ENCODE results near the gene UPK1A.
"Not testable (repeated sequence)": the region's sequence is repeated elsewhere in the genome, so short reads cannot be mapped to it uniquely, and the experiment has no call there.

Gene UPK1A

DNA sequence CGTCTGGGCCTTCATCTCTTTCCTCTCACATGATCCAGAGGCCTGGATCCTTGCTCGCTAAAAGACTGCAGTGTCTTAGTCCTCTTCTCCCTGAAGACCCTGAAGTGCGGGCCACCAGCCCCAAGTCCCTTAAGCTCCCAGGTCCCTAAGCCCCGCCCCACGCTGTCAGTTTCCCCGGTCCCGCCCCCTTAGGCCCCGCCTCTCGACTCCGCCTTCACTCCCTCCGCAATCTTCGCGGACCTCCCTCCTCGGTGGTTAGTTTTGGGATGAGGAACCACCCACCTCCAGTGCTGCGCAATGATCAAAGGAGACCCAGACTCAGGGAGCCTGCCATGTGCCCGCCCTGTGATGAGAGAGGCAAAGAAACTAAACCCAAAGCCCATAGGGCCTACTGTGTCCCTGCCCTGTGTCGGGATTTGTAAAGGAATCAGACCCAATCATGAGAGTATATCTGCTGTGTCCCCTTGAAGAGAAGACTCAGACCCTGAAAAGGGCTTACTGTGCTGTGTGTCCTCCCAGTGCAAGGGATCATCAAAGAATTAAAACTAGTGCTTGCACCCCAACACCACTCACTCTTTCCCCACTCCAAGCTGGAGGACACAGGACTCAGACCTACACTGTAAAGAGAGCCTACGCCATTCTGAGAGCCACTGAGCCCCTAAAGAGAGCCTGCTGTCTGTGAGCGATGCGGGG lies 21.2 kb upstream of the UPK1A start:
- DNase-seq (ENCODE audit: low read depth) = no peak

- DNase-seq (ENCODE audit: low read depth) = no peak
These were observed 20.4 kb upstream of the UPK1A start for GRCh38 chr19:35645680-35646511.

DNA sequence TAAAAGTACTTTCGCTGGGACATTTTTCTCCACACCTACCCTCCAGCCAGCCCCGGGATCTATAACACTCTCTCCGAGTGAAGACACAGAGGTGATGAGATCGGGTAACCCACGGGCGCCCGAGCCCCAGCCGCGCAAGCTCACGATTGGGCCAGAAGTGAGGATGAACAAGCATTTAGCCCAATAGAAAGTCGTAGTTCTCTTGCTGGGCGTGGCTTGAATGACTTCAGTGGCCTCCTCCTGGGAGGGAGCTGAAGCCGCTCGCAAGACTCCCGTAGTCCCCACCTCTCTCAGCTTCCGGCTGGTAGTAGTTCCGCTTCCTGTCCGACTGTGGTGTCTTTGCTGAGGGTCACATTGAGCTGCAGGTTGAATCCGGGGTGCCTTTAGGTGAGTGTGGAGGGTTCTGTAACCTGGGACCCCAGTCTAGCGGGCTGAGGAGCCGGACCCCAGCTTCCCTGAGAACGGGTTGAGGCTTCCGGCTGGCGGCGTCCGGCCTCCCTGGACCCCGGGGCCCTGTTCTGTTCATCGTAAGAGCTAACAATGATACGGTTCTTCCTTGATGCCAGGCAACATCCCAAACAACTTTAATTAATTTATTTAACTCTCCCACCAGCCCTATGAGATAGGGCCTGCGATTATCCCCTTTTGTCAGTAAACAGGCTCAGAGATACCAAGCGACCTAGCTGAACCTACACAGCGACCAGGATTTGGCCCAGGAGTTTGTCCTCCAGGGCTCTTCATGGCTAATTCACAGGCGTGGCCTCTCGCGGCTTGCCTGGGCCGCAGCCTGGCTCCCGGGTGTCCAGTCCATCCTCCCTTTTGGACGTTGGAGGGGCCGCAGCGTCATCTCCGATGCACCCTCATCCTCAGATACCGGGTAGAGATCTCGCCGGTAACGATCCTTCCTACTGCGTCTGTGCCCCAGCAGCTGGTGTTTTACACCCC lies 18.0 kb upstream of the UPK1A start, which contains the start of gene COX6B1:
Gene COX6B1 (plus strand): TSS at position 307 of the 945 bp plus-strand sequence. CDS start 2,921 bp downstream, outside the sequence.
- peak; percentile 91 for DNase-seq (ENCODE audit: low read depth)

DNA sequence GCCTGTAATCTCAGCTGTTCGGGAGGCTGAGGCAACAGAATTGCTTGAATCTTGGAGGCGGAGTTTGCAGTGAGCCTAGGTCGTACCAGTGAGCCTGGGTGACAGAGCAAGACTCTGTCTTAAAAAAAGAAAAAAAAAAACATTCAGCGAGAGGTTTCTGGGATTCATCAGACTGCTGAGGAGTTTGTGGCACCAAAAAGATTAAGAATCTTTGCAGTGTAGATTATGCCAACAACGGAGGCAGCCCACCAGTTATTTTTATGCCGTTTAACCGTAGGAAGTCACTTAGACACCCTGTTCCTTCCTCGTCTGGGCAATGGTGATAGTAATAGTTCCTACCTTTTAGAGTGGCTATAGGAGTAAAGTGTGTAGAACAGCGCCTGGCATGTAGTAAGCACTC lies 15.7 kb upstream of the UPK1A start:
- DNase-seq (ENCODE audit: low read depth) = no peak

DNA sequence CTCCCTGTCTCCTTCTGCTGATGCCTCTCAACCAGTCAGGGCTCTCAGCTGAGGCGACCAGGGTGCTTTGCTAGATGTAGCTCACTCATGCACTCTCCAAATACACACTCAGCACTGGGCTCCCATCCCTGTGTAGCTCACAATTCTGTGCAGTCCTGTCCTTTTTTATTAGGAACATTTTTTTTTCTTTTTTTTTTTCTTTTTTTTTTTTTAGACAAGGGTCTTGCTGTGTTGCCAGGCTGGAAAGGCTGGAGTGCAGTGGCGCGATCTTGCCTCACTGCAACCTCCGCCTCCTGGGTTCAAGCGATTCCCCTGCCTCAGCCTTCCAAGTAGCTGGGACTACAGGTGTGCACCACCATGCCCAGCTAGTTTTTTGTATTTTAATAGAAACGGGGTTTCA lies 11.5 kb upstream of the UPK1A start:
- DNase-seq (ENCODE audit: low read depth) = not testable (repeated sequence)

DNA sequence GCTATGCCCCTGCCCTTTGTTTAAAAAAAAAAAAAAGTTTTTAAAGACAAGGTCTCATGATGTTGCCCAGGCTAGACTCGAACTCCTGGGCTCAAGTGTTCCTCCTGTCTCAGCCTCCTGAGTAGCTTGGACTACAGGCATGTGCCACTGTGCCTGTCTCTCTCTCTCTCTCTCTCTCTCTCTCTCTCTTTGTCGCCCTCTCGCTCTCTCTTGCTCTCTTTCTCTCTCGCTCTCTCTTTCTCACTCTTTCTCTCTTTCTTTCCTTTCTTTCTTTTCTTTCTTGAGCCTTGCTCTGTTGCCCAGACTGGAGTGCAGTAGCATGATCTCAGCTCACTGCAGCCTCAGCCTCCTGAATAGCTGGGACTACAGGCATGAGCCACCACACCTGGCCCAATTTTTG lies 10.7 kb upstream of the UPK1A start:
- DNase-seq (ENCODE audit: low read depth) = no peak

DNA sequence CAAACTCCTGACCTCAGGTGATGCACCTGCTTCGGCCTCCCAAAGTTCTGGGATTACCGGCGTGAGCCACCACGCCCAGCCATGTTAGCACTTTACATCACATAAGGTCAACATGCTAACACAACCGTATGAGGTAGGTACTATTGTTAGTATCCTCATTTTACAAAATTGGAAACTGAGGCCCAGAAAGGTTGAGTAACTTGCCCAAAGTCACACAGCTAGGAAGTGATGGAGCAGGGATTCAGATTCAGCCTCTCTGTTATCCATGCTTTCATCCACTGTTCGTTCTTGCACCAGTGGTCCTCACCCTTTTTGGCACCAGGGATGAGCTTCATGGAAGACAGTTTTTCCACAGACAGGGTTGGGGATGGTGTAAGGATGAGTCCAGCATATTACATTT lies 9.6 kb upstream of the UPK1A start:
- DNase-seq (ENCODE audit: low read depth) = no peak

DNA sequence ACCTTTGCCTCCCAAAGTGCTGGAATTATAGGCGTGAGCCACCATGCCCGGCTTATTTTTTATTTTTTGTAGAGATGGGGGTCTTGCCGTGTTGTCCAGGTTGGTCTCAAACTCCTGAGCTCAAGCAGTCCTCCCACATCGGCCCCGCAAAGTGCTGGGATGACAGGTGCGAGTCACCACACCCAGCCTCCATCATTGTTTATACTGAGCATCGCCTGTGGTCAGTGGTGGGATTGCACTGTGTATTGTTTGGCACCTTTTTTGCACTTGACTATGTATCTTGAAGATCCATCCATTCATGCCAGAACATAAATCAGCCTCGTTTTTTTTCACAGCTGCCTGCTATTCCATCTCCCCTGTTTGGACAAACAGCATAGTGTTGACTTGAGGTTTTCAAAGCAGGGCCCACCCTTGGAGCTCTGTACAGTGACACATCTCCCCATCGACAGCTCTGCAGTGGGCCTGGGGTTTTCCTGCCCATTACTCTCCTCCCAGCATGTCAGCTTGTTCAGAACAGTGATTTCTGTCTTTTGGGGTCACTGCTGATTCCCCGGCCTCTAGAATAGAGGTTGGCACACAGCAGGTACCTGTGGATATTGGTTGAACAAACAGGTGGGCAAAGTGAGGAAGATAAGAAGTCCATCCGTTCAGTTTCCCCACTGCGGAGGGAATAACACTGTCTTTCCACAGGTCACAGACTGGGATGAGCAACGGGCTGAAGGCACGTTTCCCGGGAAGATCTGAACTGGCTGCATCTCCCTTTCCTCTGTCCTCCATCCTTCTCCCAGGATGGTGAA lies 8.2 kb upstream of the UPK1A start:
- no peak for DNase-seq (ENCODE audit: low read depth)

- no peak for DNase-seq (ENCODE audit: low read depth)
These were observed 4.3 kb upstream of the UPK1A start for GRCh38 chr19:35661995-35662340.

- DNase-seq (ENCODE audit: low read depth) = no peak
These were observed 2.3 kb upstream of the UPK1A start for GRCh38 chr19:35663981-35664380.

DNA sequence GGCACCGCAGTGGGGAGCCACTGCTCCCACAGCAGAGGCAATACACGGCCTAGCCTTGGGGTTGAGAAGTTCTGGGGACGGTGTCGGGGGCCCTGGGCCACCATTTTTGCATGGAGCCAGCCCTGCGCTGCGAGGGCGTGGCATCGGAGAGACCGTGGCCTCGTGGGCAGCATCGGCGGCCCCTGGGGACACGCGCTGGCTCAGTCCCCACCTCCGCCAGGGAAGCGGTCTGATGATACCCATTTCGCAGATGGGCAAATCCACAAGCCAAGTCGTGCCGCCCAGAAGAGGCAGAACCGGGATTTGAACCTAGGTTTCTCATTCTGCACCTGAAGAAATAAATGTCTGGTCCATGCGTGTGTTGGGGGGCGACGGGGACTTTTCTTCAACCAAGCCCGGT lies 1.2 kb upstream of the UPK1A start:
- DNase-seq (ENCODE audit: low read depth) = no peak

DNA sequence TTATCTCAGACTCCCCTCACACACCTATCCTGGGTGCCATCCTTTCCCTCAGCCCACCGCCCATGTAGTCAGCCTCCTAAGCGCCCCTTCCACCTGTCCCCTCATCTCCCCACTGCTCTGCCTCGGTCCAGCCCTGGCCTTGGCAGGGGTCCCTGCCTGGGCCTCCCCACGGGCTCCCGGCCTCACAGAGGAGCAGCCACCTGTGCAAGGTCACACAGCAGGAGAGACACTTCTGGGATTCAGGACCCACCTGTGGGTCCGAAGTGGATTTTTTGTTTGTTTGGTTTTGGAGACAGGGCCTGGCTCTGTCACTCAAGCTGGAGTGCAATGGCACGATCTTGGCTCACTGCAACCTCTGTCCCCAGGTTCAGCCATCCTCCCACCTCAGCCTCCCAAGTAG lies 713 bp upstream of the UPK1A start:
- no peak for DNase-seq (ENCODE audit: low read depth)

DNA sequence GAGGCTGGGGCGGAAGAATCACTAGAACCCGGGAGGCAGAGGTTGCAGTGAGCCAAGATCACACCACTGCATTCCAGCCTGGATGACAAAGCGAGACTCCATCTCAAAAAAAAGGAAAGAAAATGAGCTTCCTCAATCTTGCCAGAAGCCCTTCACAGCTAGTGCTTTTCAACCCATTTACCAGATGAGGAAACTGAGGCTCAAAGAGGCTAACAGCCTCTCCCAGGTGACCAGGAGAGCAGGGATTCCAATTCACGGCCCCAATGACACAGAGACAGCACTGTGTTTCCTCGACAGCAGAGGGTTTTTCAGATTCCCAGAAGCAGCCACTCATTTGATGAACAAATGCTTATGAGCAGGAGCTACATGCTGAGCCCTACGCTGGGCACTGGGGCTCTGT lies 3.2 kb downstream of the UPK1A start:
- DNase-seq (ENCODE audit: low read depth) = no peak

DNA sequence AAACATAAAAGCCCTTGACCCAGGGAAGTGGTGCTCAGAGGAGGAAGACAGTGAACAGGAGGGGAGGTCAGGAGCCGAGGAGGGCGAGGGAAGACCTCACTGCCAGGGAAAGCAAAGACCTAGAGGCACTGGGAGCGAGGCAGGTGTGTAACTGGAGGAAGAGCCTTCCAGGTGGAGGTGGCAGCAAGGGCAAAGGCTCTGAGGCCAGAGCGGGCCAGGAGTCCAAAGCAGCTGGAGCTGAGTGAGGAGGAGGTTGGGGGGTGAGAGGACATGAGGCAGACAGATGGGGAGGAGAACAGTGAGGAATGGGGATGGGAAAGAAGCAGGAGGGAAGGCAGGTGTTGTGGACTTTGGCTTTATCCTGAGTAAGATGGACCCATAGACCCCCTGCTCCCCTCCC lies 3.7 kb downstream of the UPK1A start:
- DNase-seq (ENCODE audit: low read depth) = no peak

- no peak for DNase-seq (ENCODE audit: low read depth)
These were observed 4.4 kb downstream of the UPK1A start for GRCh38 chr19:35670686-35671085.

GRCh38 chr19:35671818-35672217 lies 5.5 kb downstream of the UPK1A start:
- no peak for DNase-seq (ENCODE audit: low read depth)

GRCh38 chr19:35673121-35673804 lies 6.9 kb downstream of the UPK1A start:
- peak; percentile 42 for DNase-seq (ENCODE audit: low read depth)

DNA sequence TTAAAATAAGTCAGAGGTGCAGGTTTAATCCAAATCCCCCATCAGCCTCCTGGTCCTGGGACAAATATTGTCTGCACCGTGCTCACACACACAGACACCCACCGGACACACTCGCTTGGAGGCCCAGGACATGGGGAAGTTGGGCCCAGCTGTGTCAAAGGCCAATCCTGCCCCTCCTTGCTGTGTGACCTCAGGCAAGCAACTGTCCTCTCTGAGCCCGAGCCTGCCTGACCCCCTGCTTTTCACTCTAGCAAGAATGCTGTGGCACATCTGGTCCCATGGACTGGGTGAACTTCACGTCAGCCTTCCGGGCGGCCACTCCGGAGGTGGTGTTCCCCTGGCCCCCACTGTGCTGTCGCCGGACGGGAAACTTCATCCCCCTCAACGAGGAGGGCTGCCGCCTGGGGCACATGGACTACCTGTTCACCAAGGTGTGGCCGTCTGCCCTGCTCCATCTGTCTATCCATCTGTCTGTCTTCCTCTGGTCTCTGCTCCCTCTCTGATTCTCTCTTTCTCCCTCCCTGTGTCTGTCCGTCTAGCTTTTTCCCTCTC lies 9.3 kb downstream of the UPK1A start:
- no peak for DNase-seq (ENCODE audit: low read depth)

GRCh38 chr19:35689836-35690235 lies 23.5 kb downstream of the UPK1A start:
- DNase-seq (ENCODE audit: low read depth) = no peak

DNA sequence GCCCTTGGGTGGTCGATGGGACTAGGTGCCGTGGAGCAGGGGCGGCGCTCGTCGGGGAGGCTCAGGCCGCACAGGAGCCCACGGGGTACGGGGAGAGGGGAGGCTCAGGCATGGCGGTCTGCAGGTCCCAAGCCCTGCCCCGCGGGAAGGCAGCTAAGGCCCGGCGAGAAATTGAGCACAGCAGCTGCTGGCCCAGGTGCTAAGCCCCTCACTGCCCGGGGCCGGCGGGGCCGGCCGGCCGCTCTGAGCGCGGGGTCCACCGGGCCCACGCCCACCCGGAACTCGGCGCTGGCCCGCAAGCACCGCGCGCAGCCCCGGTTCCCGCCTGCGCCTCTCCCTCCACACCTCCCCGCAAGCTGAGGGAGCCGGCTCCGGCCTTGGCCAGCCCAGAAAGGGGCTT lies 24.8 kb downstream of the UPK1A start:
- DNase-seq (ENCODE audit: low read depth) = not testable (repeated sequence)

DNA sequence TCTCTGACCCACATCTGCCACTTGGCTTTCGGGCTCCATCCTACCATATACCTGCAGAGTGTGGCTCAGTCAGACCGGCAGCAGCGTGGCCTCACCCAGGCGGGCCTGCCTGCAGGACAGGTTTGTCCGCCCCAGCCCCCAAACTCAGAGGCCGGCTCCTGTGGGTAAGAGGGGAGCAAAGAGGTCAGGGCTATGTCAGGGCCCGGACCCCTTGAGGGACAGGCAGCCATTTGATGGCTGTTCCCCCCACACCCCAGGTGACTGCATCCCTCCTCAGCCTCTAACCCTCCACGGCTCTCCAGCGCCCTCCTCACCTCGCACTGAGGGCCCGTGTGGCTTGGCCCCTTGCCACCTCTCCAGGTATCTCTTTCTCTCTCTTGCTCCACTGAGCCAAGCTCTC lies 25.7 kb downstream of the UPK1A start:
- no peak for DNase-seq (ENCODE audit: low read depth)

All from HS-5 (cell line).